ENCODE results near the gene VSIG4. TPM values are rescaled to one million over a fixed set of nuclear protein-coding genes. Genes with fewer than 3 reads are reported as not detected.

Gene VSIG4
- total RNA-seq, 1 donor from 2014 or later: 569 TPM

GRCh38 chrX:66005830-66006449 lies 33.9 kb downstream of the VSIG4 start:
- no peak overlapping the region for H3K4me3 ChIP-seq
- no peaks in the 10 kb centered on the region for H3K36me3 ChIP-seq
- no peak for TF ChIP-seq CTCF (IDR thresholded peaks at IDR 0.05)
- H3K4me1 ChIP-seq: peaks cover 8% of the 10 kb centered on the region
- intact Hi-C loops (cut with DNase I): no loop called here
- H3K27me3 ChIP-seq (ENCODE audit: low read depth): no peaks in the 10 kb centered on the region
- H3K27ac ChIP-seq: no peak overlapping the region
- no peaks in the 10 kb centered on the region for H3K9me3 ChIP-seq
- ATAC-seq: no peak
- DNase-seq: no peak

- no peak for TF ChIP-seq CTCF (IDR thresholded peaks at IDR 0.05)
- DNase-seq (no peak), ATAC-seq (peak; percentile 25 to 43)
- Histone ChIP-seq H3K9me3 (no peaks in the 10 kb centered on the region), H3K4me3 (no peak overlapping the region), H3K4me1 (peaks cover 8% of the 10 kb centered on the region), H3K27ac (no peak overlapping the region), H3K36me3 (no peaks in the 10 kb centered on the region), H3K27me3 (ENCODE audit: low read depth) (no peaks in the 10 kb centered on the region)
- intact Hi-C loops (cut with DNase I): no loop called here
Observed at GRCh38 chrX:66004928-66005829, 34.7 kb downstream of the VSIG4 start.

GRCh38 chrX:66002824-66003680 lies 36.8 kb downstream of the VSIG4 start:
- Histone ChIP-seq H3K36me3 (no peaks in the 10 kb centered on the region), H3K4me3 (no peak overlapping the region), H3K4me1 (peaks cover 8% of the 10 kb centered on the region), H3K27me3 (ENCODE audit: low read depth) (no peaks in the 10 kb centered on the region), H3K9me3 (no peaks in the 10 kb centered on the region), H3K27ac (no peak overlapping the region)
- DNase-seq (no peak), ATAC-seq (no peak)
- intact Hi-C loops (cut with DNase I): no loop called here
- TF ChIP-seq CTCF (IDR thresholded peaks at IDR 0.05): no peak

GRCh38 chrX:66001596-66001995 lies 38.3 kb downstream of the VSIG4 start:
- peaks cover 8% of the 10 kb centered on the region for H3K4me1 ChIP-seq
- intact Hi-C loops (cut with DNase I): no loop called here
- no peak overlapping the region for H3K4me3 ChIP-seq
- H3K27me3 ChIP-seq (ENCODE audit: low read depth): no peaks in the 10 kb centered on the region
- no peaks in the 10 kb centered on the region for H3K9me3 ChIP-seq
- ATAC-seq: no peak
- no peak overlapping the region for H3K27ac ChIP-seq
- no peak for TF ChIP-seq CTCF (IDR thresholded peaks at IDR 0.05)
- H3K36me3 ChIP-seq: no peaks in the 10 kb centered on the region
- DNase-seq: no peak

GRCh38 chrX:66000628-66001272 lies 39.1 kb downstream of the VSIG4 start:
- Histone ChIP-seq H3K27ac (no peak overlapping the region), H3K4me1 (peaks cover 8% of the 10 kb centered on the region), H3K36me3 (no peaks in the 10 kb centered on the region), H3K4me3 (no peak overlapping the region), H3K9me3 (no peaks in the 10 kb centered on the region), H3K27me3 (ENCODE audit: low read depth) (no peaks in the 10 kb centered on the region)
- ATAC-seq: no peak
- intact Hi-C loops (cut with DNase I): no loop called here
- no peak for TF ChIP-seq CTCF (IDR thresholded peaks at IDR 0.05)
- DNase-seq: no peak

All from lower lobe of right lung (tissue), 2 donors.